Measurements from ENCODE around the gene CCL16.

The CCL16 gene

GRCh38 chr17:35986643-35987042 is 5.3 kb upstream of the CCL16 start, which contains the start of gene CCL14:
Gene CCL14 (minus strand): TSS chr17:35986729. CDS start chr17:35986649, 80 bp downstream.
- DNase-seq (ENCODE audit: low read depth, low spot score): no peak

- no peak for DNase-seq (ENCODE audit: low read depth, low spot score)
Measured at GRCh38 chr17:35984140-35984539, 2.8 kb upstream of the CCL16 start.

DNA sequence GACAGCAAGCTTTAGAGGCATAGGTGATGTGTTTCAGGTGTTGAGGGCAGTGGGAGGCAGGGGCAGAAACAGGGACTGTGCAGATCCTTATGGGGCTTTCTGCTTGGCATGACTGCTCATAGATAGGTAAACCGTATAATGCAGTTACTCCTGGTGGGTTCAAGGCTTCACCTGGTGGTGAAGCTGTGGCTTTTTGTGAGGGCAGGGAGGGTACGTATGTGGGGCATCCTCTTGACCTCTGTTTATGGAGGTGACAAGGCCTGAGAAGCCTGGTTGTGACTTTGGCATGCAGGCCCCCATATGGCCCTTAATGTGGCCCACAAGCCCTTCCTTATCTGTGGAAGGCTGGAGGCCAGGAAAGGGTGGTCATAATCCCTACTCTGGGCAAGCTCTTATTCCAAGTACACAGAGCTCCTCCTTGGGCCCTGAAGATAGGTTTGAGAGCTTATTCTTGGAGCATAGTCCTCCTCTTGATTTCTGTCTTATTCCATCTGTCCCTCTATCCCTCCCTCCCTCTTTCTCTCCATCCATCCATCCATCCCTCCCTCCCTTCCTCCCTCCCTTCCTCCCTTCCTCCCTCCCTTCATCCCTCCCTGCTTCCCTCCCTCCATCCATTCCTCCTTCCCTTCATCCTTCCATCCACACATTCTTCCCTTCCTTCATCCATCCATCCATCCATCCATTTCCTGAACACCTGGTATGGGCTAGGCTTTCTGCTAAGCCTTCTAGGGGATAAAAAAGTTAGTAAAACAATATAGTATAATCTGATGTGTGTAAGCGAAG is 1.3 kb upstream of the CCL16 start:
- no peak for DNase-seq (ENCODE audit: low read depth, low spot score)

- DNase-seq (ENCODE audit: low read depth, low spot score): no peak
Measured at GRCh38 chr17:35981908-35982330, 622 bp upstream of the CCL16 start.

GRCh38 chr17:35978346-35978745 is 3.0 kb downstream of the CCL16 start:
- no peak for DNase-seq (ENCODE audit: low read depth, low spot score)

- DNase-seq (ENCODE audit: low read depth, low spot score): no peak
Measured at GRCh38 chr17:35977509-35977908, 3.8 kb downstream of the CCL16 start.

GRCh38 chr17:35973333-35974260 is 7.7 kb downstream of the CCL16 start:
- DNase-seq (ENCODE audit: low read depth, low spot score): no peak

DNA sequence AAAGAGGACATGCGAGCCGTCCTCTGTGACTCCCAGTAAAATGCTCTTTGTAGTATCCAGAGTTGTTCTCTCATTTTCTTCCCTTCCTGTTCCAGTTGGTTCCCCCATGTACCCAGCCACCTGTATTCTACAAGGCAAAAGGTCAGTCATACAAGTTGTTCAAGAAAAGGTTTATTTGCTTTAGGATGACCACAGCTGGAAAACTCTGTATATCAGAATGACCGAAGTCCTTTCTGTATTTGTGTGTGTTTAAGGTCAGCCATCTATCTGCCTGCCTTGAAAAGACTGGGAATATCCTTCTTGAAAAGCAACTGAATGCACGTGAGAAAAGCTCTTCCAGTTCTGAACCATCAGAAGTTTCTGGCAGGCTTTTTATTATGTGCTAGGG is 8.4 kb downstream of the CCL16 start:
- DNase-seq (ENCODE audit: low read depth, low spot score): no peak

- no peak for DNase-seq (ENCODE audit: low read depth, low spot score)
Measured at GRCh38 chr17:35972535-35972934, 8.8 kb downstream of the CCL16 start.

DNA sequence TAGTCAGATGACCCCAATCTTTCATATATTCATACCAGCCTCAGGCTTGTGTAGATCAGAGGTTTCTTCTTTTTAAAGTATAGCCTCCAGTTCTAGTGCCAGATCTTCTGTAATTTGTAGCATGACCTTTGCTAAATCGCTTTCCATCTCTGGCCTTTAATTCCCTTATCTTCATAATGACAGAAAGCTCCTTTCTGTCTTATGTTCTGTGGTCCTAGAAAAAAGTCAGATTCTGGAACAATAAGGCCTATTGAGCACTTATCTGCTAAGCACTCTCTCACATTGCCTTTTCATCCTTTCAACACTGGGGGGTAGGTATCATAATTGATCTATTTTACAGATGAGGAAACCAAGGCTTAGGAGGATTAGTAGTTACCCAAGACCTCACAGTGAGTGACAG is 9.2 kb downstream of the CCL16 start:
- no peak for DNase-seq (ENCODE audit: low read depth, low spot score)

DNA sequence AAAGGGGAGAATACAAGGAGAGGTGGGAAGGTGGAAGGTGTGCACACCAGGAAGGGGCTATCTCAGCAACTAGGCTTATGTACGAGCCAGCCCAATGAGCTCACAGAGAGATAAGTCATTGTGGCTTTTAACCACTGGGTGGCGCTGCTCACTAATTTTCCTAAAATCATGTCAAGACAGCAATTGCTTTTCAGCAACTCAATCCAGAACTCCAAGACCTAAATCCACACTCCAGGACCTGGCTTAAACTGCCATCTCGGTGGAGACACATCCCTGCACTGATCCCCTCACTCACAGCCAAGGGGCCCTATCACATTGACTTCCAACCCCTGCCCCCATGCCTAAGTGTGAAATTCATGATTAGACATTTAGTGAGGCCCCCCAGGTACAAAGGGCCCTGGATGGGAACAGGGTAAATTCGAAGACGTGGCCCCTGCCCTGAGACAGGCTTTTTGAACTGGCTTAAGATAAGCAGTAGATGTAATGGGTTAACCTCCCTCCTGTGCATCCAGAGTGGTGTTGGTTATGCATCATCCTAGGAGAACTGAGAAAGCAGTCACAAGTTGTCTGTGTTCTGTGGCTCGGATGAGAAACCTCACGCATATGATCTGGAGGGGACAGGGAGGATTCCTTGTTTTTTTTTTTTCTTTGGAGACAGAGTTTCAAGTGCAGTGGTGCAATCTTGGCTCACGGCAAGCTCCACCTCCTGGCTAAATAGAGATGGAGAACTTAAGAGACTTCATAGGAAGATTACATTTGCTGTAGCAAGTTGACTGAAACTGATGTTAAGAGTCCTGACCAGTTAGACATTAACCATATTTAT is 11.5 kb downstream of the CCL16 start:
- peak; percentile 56 for DNase-seq (ENCODE audit: low read depth, low spot score)

GRCh38 chr17:35968520-35969054 is 12.7 kb downstream of the CCL16 start:
- no peak for DNase-seq (ENCODE audit: low read depth, low spot score)

GRCh38 chr17:35965272-35965671 is 16.0 kb downstream of the CCL16 start:
- no peak for DNase-seq (ENCODE audit: low read depth, low spot score)

DNA sequence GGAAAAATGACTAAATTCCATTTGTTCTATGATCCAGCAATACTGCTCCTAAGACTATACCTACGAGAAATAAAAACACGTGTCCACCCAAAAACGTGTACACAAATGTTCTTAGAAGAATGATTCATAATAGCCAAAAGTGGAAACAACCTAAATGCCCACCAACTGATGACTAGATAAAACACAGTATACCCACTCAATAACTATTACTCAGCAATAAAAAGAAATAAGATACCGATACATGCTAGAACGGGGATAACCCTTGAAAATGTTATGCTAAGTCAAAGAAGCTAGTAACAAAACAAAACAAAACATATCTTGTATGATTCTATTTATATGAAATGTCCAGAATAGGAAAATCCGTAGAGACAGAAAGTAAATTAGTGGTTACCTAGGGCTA is 17.6 kb downstream of the CCL16 start:
- DNase-seq (ENCODE audit: low read depth, low spot score): no peak

GRCh38 chr17:35953720-35954119 is 27.6 kb downstream of the CCL16 start:
- DNase-seq (ENCODE audit: low read depth, low spot score): no peak

DNA sequence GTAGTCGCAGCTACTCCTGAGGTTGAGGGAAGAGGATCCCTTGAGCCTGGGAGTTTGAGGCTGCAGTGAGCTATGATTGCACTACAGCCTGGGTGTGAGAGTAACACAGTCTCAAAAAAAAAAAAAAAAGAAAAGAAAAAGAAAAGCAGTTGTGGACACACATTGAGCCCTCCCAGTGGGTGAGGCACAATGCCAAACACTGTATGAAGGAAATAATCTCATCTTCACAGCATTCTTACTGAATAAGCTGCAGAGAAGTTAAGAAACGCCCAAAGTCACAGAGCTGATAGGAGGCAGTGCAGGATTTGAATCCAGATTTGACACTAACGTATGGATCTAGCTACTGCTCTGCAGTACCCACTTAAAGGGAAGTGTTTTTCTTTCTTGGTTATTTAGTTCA is 31.9 kb downstream of the CCL16 start:
- no peak for DNase-seq (ENCODE audit: low read depth, low spot score)

GRCh38 chr17:35948092-35948491 is 33.2 kb downstream of the CCL16 start:
- no peak for DNase-seq (ENCODE audit: low read depth, low spot score)

GRCh38 chr17:35947156-35947585 is 34.1 kb downstream of the CCL16 start:
- no peak for DNase-seq (ENCODE audit: low read depth, low spot score)

GRCh38 chr17:35944151-35944550 is 37.1 kb downstream of the CCL16 start:
- DNase-seq (ENCODE audit: low read depth, low spot score): no peak

GRCh38 chr17:35943537-35943936 is 37.8 kb downstream of the CCL16 start, which contains the start of gene LYZL6:
Gene LYZL6 (minus strand): TSS chr17:35943713. CDS start chr17:35939356, 4,357 bp downstream.
- DNase-seq (ENCODE audit: low read depth, low spot score): no peak

- DNase-seq (ENCODE audit: low read depth, low spot score): no peak
Measured at GRCh38 chr17:35942588-35943186, 38.6 kb downstream of the CCL16 start.

All from smooth muscle cell of the brain vasculature (primary cell).